Measurements from ENCODE around the gene TCF7.

Gene TCF7

DNA sequence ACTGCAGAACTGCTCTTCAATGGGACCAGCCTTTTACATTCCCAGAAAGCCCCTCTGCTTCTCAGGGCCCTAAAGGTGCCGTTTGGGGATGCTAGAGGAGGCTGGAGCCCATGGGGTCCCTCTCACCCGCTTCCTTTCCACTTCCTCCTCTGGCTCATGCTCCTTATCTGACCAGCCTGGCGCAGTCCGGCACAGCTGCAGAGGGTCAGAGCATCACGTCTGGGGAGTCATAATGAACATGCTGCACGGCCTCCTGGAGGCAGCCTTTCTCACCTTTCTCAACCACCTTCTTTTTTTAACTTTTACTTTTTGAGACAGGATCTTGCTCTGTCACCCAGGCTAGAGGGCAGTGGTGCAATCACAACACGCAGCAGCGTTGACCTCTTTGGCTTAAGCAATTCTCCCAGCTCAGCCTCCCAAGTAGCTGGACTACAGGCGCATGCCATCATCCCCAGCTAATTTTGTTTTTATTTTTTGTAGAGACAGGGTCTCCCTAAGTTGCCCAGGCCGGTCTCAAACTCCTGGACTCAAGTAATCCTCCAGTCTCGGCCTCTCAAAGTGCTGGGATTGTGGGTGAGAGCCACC is 15.1 kb upstream of the TCF7 start:
- H3K4me3 ChIP-seq (ENCODE audit: low read depth, low read length), result no peak overlapping the region
- TF ChIP-seq, protein P1, sequence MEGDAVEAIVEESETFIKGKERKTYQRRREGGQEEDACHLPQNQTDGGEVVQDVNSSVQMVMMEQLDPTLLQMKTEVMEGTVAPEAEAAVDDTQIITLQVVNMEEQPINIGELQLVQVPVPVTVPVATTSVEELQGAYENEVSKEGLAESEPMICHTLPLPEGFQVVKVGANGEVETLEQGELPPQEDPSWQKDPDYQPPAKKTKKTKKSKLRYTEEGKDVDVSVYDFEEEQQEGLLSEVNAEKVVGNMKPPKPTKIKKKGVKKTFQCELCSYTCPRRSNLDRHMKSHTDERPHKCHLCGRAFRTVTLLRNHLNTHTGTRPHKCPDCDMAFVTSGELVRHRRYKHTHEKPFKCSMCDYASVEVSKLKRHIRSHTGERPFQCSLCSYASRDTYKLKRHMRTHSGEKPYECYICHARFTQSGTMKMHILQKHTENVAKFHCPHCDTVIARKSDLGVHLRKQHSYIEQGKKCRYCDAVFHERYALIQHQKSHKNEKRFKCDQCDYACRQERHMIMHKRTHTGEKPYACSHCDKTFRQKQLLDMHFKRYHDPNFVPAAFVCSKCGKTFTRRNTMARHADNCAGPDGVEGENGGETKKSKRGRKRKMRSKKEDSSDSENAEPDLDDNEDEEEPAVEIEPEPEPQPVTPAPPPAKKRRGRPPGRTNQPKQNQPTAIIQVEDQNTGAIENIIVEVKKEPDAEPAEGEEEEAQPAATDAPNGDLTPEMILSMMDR (conservative IDR thresholded peaks at IDR 0.05; ENCODE audit: low read depth, low read length), result no peak
- DNase-seq (ENCODE audit: low read depth), result peak; percentile 23

DNA sequence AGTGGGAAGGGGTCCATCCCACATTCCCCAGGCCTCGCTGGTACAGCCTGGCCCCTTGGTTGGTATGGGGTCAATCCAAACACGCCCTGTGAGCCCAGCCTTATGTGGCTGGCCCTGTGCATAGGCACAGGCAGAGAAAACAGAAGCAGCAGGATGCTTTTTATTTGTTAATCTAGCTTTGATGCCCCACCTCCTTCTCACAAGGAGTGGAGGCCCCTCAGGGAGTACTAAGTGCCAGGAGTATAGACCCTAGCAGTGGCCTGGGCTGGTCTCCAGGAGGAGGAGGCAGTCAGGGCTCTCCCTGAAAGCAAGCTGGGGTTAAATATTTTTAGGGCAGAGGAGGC is 14.6 kb upstream of the TCF7 start:
- no peak for DNase-seq (ENCODE audit: low read depth)
- TF ChIP-seq, protein P1 (conservative IDR thresholded peaks at IDR 0.05; ENCODE audit: low read depth, low read length), result no peak
- no peak overlapping the region for H3K4me3 ChIP-seq (ENCODE audit: low read depth, low read length)

DNA sequence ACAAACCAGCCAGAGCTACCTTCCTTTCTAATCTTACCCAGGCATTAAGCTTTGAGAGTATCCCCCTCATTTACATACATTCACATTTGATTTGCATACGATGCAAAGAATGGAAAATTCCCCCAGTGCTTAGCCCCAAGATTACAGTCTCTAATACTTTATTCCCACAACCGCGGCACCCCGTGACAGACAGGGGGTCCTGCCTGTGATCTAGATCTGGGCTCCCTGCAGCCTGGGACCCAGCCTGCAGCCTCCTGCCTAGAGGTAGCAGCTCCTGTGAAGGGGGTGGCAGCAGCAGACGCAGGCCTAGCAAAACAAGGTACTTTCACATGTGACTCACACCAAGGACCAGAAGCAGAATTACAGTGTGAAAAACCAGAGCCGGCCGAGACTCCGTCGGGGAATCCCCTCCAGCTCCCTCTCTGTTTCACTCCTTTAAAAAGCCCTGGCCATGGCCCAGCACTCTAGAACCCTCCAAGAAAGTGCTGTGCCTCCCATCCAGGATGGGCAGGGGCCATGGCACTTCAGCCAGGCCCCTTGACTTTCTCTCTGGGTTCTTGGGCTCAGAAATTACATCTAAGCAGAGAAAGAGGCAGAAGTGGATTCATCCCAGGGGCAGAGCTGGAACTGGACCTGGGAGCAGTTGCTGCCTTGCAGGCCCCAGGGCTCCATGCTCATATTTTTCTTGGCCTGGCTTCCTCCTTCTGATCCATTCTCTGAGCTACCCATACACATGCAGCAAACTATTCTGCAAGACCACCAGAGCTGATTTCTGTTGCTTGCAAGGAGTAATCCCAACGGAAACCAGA is 14.0 kb upstream of the TCF7 start:
- DNase-seq (ENCODE audit: low read depth), result peak; percentile 83

DNA sequence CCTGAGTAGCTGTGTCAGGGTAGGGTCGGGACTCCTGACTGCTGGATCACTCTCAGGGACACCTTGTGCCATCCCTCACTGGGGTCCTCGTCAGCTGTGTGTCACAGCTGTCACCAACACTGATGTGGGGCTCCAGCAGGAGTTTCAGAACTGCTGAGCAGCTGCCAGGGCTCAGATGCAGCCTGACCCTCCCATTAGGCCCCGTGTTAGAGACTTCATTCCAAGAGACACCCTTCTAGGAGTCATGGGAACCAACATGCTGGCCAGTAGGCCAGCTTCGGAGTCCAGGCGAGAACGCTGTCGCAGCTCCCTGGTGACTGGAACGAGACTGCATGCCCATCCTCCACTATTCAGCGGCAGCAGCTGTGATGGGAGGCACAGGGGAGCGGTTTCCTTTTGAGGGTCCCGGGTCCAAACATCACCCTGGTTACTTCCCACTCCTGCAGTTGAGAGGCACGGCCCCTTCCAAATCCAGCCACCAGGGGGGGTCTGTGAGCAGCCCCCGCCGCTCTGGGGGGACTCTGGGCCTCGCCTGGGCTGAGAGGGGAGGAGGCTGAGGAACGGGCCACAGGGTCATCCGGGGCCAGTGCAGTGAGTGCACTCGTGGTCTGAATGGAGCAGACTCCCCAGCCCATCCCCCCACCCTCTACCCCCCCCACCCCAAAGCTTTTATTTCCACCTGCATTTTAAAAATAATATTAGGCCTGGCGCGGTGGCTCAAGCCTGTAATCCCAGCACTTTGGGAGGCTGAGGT is 12.6 kb upstream of the TCF7 start:
- peak; percentile 20 for DNase-seq (ENCODE audit: low read depth)
- TF ChIP-seq, protein P1 (conservative IDR thresholded peaks at IDR 0.05; ENCODE audit: low read depth, low read length), result peak; percentile 79
- no peak overlapping the region for H3K4me3 ChIP-seq (ENCODE audit: low read depth, low read length)

More for the DNA sequence above, 14.0 kb upstream of the TCF7 start:
- H3K4me3 ChIP-seq (ENCODE audit: low read depth, low read length), result no peak overlapping the region
- TF ChIP-seq, protein P1 (conservative IDR thresholded peaks at IDR 0.05; ENCODE audit: low read depth, low read length), result no peak

DNA sequence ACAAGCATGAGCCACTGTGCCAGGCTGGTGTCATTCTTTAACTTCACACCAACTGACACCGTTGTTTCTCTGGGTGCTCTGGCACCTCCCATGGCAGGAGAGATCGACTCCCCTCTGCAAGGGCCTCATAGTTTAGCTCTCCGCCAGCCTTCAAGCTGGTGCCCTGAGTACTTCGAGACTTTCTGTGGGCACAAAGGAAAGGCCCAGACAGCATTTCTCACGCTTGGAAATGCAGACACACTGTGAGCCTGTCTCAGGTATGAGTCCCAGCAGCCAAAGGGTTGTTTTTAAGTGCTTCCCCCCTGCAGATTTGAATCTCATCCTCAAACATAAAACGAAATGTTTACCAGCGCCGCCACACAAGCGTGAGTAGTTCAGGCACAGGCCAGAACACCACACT is 11.1 kb upstream of the TCF7 start:
- no peak for DNase-seq (ENCODE audit: low read depth)
- TF ChIP-seq, protein P1 (conservative IDR thresholded peaks at IDR 0.05; ENCODE audit: low read depth, low read length), result no peak
- H3K4me3 ChIP-seq (ENCODE audit: low read depth, low read length), result no peak overlapping the region

DNA sequence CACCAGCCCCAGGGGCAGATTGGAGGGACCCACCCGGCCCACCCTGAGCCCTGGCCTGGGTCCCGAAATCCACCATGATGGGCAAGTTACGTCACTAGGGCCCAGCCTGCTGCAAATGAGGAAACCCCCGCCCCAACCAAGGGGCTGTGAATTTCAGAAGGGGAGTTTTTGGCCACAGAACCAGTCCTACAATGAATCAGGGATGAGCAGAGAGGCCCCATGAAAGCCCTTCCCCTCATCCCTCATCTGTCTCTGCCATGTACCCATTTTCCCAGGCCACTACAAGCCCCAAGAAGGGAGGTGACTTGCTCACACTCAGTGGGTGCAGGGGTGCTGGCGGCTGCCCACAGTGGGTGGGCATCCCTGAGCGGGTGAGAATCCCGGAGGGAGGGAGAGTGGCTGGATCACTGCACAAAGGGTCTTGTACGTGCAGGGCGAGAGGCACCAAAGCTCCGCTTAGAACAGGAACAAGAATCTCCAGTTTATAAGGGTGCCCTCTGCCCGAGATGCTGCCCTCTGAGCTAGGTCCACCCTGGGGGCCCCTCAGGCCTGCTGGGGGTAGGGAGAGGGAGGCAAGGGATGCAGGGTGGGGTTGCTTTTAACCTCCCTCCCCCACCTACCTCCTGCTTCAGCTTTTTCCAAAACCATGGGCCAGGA is 10.4 kb upstream of the TCF7 start:
- no peak overlapping the region for H3K4me3 ChIP-seq (ENCODE audit: low read depth, low read length)
- TF ChIP-seq, protein P1 (conservative IDR thresholded peaks at IDR 0.05; ENCODE audit: low read depth, low read length), result no peak
- DNase-seq (ENCODE audit: low read depth), result no peak

All from choroid plexus epithelial cell (primary cell).